ENCODE measurements around the gene STAP2.
A peak's percentile ranks its signal among the peaks of the same experiment; 100 is the strongest.

Gene STAP2

DNA sequence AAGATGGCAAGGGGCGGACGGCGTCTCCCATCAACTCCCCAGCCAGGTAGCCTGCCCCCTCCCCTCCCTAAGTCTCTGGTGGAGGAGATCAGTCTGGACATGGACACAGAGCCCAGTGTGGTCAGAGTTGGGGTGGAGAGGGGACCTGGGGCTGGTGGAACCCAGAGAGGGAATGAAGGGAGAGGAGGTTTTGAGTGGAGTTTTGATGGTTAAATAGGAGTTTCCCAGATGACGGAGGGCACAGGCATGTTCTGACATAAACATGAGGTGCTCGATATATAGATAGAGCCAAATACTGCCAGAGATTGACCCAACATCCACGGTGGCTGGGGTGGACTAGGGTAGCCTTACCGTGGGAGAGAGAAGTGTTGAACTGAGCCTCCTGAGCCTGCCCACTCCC lies 20.2 kb downstream of the STAP2 start:
- H3K36me3 ChIP-seq (ENCODE audit: insufficient read depth, low read length), result no peaks in the 10 kb centered on the region; the same call in 1 of the 2 replicates
- H3K9ac ChIP-seq (ENCODE audit: low read depth, low read length), result no peak overlapping the region
- H3K4me1 ChIP-seq (ENCODE audit: insufficient read depth, low read length), result no peaks in the 10 kb centered on the region
- H3K9me3 ChIP-seq (ENCODE audit: control insufficient read depth, insufficient read depth, low read length), result no peaks in the 10 kb centered on the region

DNA sequence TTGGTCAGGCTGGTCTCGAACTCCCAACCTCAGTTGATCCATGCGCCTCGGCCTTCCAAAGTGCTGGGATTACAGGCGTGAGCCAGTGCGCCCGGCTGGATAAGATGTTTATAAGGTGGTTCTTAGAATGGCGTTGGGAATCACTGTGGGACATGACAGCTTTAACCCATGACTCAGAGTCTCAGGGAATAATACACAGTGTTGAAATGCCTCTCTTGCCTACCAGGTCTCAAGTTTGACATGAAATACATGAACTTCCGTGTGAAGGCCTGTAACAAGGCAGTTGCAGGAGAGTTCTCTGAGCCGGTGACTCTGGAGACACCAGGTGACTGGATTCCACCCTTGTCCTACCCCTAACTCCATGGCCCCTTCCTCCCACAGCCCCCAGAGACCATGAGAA lies 21.7 kb downstream of the STAP2 start:
- H3K4me1 ChIP-seq (ENCODE audit: insufficient read depth, low read length), result no peaks in the 10 kb centered on the region
- H3K9me3 ChIP-seq (ENCODE audit: control insufficient read depth, insufficient read depth, low read length), result no peaks in the 10 kb centered on the region
- no peak overlapping the region for H3K9ac ChIP-seq (ENCODE audit: low read depth, low read length)
- H3K36me3 ChIP-seq (ENCODE audit: insufficient read depth, low read length), result no peaks in the 10 kb centered on the region; the same call in 1 of the 2 replicates

DNA sequence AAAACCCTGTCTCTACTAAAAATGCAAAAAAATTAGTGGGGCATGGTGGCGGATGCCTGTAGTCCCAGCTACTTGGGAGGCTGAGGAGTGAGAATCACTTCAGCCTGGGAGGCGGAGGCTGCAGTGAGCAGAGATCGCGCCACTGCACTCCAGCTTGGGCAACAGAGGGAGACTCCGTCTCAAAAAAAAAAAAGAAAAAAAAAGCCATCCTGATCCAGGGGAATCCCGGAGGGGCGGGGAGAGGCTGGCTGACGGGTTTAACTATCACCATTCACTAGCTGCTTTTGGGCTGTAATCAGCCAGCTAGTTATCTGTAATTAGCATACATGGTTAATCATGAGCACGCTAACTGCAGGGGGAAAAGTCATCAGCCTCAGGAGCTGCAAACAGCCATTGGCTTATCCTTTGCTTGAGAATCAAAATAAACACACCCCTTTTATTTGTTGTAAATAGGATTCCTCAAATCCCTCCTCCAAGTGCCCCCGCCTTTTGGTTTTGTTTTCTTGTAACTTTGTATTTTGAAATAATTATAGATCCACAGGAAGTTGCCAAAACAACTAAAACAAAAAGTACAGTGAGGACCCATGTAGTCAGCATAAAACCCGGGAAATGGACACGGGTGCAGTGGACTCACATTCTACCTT lies 24.7 kb downstream of the STAP2 start:
- no peaks in the 10 kb centered on the region for H3K36me3 ChIP-seq (ENCODE audit: insufficient read depth, low read length)
- H3K9me3 ChIP-seq (ENCODE audit: control insufficient read depth, insufficient read depth, low read length), result no peaks in the 10 kb centered on the region
- no peaks in the 10 kb centered on the region for H3K4me1 ChIP-seq (ENCODE audit: insufficient read depth, low read length)
- H3K9ac ChIP-seq (ENCODE audit: low read depth, low read length), result no peak overlapping the region

DNA sequence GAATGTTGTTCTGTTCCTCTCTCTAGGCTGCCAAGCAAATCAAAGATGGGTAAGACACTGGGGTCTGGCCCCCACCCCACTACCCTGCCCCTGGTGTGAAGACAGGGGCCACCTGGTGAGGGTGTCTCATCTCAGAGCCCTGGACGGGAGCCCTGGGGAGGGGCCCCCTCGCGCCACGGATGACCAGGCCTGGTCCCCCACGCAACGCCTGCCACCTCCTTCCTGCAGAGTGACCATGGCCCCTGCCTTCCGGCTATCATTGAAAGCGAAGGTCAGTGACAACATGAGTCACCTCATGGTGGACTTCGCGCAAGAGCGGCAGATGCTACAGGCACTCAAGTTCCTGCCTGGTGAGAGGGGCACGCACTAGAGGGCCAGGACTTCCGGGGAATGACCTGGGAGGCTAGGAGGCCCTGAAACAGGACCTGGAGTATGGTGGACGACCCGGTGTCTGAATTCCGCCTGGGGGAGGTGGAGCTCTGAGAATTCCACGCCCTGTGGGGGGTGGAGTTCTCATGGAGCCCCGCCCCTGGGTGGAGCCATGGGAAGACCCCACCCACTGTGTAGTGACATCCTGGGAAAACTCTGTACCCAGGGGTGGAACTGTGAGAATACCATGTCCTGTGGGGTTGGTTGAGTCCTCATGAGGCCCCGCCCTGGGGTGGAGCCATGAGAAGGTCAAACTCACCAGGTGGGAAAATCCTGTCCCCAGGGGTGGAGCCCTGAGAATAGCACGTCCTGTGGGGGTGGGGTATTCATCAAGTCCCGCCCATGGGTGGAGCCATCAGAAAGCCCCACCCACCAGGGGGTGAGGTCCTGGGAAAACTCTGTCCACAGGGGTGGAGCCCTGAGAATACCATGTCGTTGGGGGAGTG lies 28.1 kb downstream of the STAP2 start:
- no peaks in the 10 kb centered on the region for H3K4me1 ChIP-seq (ENCODE audit: insufficient read depth, low read length)
- no peaks in the 10 kb centered on the region; the same call in 1 of the 2 replicates for H3K36me3 ChIP-seq (ENCODE audit: insufficient read depth, low read length)
- H3K9ac ChIP-seq (ENCODE audit: low read depth, low read length), result no peak overlapping the region
- no peaks in the 10 kb centered on the region for H3K9me3 ChIP-seq (ENCODE audit: control insufficient read depth, insufficient read depth, low read length)

DNA sequence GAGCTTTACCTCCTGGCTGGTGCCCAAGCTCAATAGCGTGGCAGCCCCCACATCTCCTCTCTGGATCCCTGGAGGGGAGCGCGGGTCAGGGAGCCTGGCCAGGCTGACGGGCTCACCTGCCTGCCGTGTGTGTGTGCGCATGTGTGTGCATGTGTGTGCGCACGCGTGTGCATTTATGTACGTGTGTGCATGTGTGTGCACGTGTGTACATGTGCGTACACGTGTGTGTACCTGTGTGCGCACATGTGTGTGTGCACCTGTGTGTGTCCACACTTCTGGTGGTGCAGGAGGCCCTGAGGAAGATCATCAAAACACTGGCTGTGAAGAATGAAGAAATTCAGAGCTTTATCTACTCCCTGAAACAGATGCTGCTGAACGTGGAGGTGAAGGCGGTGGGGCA lies 33.0 kb downstream of the STAP2 start:
- Histone ChIP-seq H3K4me1 (ENCODE audit: insufficient read depth, low read length) (peaks cover 8% of the 10 kb centered on the region; the same call in 1 of the 2 replicates), H3K9me3 (ENCODE audit: control insufficient read depth, insufficient read depth, low read length) (no peaks in the 10 kb centered on the region), H3K36me3 (ENCODE audit: insufficient read depth, low read length) (no peaks in the 10 kb centered on the region; the same call in 1 of the 2 replicates), H3K9ac (ENCODE audit: low read depth, low read length) (no peak overlapping the region)

DNA sequence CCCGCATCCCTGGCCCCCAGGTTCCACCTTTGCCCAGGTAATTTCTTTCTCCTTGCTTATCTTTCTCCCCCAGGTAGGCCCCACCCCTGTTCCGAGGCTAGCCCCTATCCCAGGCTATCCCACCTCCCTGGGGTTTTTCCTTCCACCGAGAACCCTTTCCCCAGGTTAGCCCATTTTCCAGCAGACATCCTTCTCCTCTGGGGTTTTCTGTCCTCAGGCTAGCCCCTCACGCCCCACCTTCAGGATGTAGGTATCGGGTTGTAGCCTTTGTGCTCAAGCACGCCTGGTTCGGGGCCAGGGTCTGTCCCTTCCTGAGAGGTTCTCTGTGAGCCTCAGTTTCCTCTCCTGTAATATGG lies 33.4 kb downstream of the STAP2 start:
- Histone ChIP-seq H3K9me3 (ENCODE audit: control insufficient read depth, insufficient read depth, low read length) (no peaks in the 10 kb centered on the region), H3K36me3 (ENCODE audit: insufficient read depth, low read length) (no peaks in the 10 kb centered on the region; the same call in 1 of the 2 replicates), H3K4me1 (ENCODE audit: insufficient read depth, low read length) (peaks cover 8% of the 10 kb centered on the region; the same call in 1 of the 2 replicates), H3K9ac (ENCODE audit: low read depth, low read length) (peak overlapping the region; percentile 20; the same call in 1 of the 2 replicates)

DNA sequence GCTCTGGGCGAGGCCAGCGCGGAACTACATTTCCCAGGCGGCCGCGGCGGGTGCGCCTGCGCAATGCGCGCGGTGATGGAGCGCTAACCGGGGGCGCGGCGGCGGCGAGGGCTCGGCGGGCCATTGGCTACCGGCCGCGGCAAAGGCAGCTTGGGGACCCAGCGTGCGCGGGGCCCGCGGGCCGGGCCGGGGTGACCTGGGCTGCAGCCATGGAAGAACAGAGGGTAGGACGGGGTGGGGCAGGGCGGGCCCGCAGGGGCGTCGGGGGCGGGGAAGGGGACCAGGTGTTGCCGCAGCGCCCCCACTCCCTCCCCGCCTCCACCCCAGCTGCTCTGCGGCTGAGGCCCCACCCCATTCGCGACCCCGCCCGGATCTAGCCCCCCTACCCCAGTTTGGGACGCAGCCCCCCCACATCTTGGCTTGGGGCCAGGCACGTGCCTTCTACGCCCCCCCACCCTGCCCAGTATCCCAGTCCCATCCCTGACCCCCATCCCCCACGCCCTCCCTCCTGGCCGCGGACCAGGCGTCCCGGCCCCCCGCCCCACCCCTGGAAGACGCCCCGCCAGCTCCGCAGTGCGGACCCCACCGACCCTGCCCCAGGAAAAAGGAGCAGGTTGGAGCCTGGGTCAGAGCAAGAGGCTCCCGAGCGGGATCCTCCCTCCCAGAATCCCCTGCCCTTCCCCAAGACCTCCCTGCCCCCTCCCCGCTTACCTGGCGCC lies 33.9 kb downstream of the STAP2 start, which contains the start of gene FSD1:
Gene FSD1, plus strand, starts transcription at position 61 of the 719 bp plus-strand sequence. Its CDS starts 149 bp downstream, at position 210.
- H3K9ac ChIP-seq (ENCODE audit: low read depth, low read length), result peak within 1 kb of the TSS; percentile 25; the same call in 1 of the 2 replicates
- H3K36me3 ChIP-seq (ENCODE audit: insufficient read depth, low read length), result no peaks in the 10 kb centered on the region; the same call in 1 of the 2 replicates
- no peaks in the 10 kb centered on the region for H3K9me3 ChIP-seq (ENCODE audit: control insufficient read depth, insufficient read depth, low read length)
- peaks cover 8% of the 10 kb centered on the region; the same call in 1 of the 2 replicates for H3K4me1 ChIP-seq (ENCODE audit: insufficient read depth, low read length)

DNA sequence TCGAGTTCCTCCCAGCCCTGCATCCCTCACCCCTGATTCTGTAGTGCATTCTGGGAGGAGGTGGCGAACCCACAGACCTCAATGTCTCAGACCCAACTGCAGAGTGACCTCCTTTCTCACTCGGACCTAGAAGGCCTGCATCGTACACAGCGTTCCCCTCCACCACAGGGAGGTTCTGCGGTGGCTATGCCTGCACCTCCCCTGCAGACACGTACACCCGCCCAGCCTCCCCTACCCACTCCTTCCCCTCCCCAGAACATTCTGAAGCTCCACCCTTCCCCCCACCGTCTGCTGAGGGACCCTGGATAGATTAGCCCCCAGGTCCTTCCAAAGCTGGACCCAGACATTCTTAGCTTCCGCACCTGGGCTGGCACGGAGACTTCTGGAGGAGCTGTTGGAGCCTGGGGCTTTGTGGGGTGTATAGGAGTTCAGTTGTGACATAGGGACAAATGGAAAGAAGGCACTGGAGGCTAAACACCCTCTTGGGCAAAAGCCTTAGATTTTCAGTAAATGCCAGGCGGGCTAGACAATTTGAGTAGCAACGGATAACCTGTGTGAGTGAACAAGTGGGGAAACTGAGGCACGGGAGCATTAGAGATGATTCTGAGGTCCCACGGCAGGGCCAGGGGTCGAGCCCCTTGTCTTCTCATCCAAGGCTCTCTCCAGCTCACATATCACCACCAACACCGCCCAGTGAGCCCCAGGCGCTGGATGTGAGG lies 34.6 kb downstream of the STAP2 start:
- Histone ChIP-seq H3K9me3 (ENCODE audit: control insufficient read depth, insufficient read depth, low read length) (no peaks in the 10 kb centered on the region), H3K36me3 (ENCODE audit: insufficient read depth, low read length) (no peaks in the 10 kb centered on the region; the same call in 1 of the 2 replicates)

DNA sequence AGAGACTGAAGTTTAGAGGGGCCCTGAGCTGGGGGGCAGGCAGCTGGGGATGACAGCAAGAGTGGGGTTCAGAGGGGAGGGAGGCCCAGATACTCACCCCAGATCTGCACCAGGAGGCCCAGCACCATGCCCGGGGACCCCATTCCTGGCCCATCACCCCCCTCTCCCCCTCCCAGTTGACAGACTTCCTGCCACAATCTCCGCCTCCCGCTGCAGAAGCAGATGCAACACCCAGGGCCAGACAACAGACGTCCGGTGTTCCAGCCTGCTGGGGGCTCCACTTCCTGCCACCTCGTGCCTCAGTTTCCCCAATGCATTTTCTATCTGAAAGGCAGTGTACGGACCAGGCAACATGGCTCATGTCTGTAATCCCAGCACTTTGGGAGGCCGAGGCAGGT lies 36.4 kb downstream of the STAP2 start, which contains the start of gene TMIGD2:
Gene TMIGD2, minus strand, starts transcription at position 147 of the 398 bp plus-strand sequence. Its CDS starts 4 bp downstream, at position 143.
- no peaks in the 10 kb centered on the region for H3K9me3 ChIP-seq (ENCODE audit: control insufficient read depth, insufficient read depth, low read length)
- no peaks in the 10 kb centered on the region for H3K36me3 ChIP-seq (ENCODE audit: insufficient read depth, low read length)
- H3K4me1 ChIP-seq (ENCODE audit: insufficient read depth, low read length), result peaks cover 8% of the 10 kb centered on the region; the same call in 1 of the 2 replicates
- H3K9ac ChIP-seq (ENCODE audit: low read depth, low read length), result no peak within 1 kb of the TSS

More for the DNA sequence above, 34.6 kb downstream of the STAP2 start:
- H3K9ac ChIP-seq (ENCODE audit: low read depth, low read length), result peak overlapping the region; percentile 25; the same call in 1 of the 2 replicates
- H3K4me1 ChIP-seq (ENCODE audit: insufficient read depth, low read length), result peaks cover 8% of the 10 kb centered on the region; the same call in 1 of the 2 replicates

DNA sequence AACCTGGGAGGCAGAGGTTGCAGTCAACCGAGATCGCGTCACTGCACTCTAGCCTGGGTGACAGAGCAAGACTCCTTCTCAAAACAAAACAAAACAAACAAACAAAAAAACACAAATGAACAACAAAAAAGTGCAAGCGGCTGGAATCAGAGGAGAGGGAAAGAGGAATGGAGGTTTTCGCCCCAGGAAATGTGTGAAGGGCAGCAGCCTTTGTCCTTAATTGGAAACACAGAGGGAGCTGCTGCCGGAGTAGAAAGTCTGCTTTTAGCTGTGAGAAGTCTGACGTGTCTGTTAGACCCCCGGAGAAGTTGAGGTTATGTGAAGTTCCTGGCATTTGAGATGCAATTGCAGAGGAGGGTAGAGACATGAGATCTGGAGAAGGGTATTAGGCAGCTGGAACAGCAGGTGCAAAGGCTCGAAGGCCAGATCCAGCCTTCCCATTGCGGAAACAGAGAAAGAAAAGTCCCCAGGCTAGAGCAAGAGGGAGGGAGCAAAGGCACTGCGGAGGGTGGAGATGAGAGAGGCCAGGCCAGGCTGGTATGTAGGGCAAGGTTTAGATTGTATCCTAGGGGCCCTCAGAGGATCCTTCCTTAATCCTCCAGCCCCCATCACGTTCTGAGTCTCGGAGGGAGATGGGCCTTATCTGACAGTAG lies 36.9 kb downstream of the STAP2 start:
- Histone ChIP-seq H3K9me3 (ENCODE audit: control insufficient read depth, insufficient read depth, low read length) (no peaks in the 10 kb centered on the region), H3K4me1 (ENCODE audit: insufficient read depth, low read length) (peaks cover 8% of the 10 kb centered on the region; the same call in 1 of the 2 replicates), H3K36me3 (ENCODE audit: insufficient read depth, low read length) (no peaks in the 10 kb centered on the region), H3K9ac (ENCODE audit: low read depth, low read length) (no peak overlapping the region)

DNA sequence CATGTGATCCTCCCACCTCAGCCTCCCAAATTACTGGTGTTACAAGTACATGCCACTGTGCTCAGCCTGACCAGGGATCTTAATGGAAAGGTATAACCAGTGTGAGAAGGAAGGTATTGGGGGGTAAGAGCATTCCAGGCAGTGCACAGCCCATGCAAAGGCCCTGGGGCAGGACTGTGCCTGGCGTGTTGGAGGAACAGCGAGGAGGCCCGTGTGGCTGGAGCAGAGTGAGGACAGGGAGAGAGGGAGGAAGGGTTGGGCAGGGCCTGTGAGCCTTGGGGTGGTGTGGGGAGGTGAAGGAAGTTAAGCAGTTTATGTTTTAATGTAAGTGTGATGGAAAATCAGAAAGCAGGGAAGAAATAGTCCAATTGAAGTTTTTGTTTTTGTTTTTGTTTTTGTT lies 38.0 kb downstream of the STAP2 start:
- Histone ChIP-seq H3K4me1 (ENCODE audit: insufficient read depth, low read length) (peaks cover 8% of the 10 kb centered on the region; the same call in 1 of the 2 replicates), H3K36me3 (ENCODE audit: insufficient read depth, low read length) (no peaks in the 10 kb centered on the region), H3K9ac (ENCODE audit: low read depth, low read length) (no peak overlapping the region), H3K9me3 (ENCODE audit: control insufficient read depth, insufficient read depth, low read length) (no peaks in the 10 kb centered on the region)

DNA sequence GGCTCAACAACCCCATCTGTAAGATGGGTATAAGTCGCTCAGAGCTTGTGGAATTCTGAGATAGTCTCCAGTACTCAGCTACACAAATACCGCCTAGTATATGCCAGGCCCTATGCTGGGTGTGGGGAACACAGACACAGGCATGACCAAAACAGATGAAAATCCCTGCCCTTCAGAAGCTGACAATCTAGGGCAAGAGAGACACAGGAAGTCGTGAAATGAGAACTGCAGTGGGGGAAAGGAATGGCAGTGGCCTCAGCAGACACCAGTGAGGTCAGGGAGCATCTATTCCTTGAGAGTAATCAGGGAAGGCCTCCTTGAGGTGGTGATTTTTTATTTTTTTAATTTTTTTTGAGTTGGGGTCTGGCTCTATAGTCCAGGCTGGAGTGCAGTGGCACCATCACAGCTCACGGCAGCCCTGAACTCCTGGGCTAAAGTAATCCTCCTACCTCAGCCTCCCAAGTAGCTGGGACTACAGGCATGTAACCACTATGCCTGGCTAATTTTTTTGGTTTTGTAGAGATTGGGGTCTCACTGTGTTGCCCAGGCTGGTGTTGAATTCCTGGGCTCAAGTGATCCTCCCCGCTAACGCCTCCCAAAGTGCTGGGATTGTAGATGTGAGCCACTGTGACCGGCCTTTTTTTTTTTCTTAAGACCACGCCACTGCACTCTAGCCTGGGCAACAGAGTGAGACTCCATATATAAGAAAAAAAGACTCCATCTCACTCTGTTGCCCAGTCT lies 39.6 kb downstream of the STAP2 start:
- no peaks in the 10 kb centered on the region for H3K36me3 ChIP-seq (ENCODE audit: insufficient read depth, low read length)
- peaks cover 8% of the 10 kb centered on the region; the same call in 1 of the 2 replicates for H3K4me1 ChIP-seq (ENCODE audit: insufficient read depth, low read length)
- H3K9me3 ChIP-seq (ENCODE audit: control insufficient read depth, insufficient read depth, low read length), result no peaks in the 10 kb centered on the region
- H3K9ac ChIP-seq (ENCODE audit: low read depth, low read length), result no peak overlapping the region
